Subcutaneous adipose tissue (tissue), 4 donors: Measurements from ENCODE around the gene ERBIN. TPM values are rescaled to one million over a fixed set of nuclear protein-coding genes. Genes with fewer than 3 reads are reported as not detected.

Experiments
- total RNA-seq, 4 donors: library from RNA; depleted of rRNA; stranded (reverse); fragments of >200 nt; gene quantifications; one replicate each; pipeline ENCODE4 v1.1.0, GENCODE V29; 2016
- TF ChIP-seq, protein P1 (sequence below): fragments of 450-650 bp; IDR thresholded peaks from one replicate; pipeline ENCODE4 v1.5.1; 2016; ENCODE audit warnings: low read depth, mild to moderate bottlenecking, control low read depth, antibody characterized with exemption, moderate library complexity

ERBIN gene
- total RNA-seq, 4 donors from 2014 or later = 50.3 to 119 (median 70.5) TPM

DNA sequence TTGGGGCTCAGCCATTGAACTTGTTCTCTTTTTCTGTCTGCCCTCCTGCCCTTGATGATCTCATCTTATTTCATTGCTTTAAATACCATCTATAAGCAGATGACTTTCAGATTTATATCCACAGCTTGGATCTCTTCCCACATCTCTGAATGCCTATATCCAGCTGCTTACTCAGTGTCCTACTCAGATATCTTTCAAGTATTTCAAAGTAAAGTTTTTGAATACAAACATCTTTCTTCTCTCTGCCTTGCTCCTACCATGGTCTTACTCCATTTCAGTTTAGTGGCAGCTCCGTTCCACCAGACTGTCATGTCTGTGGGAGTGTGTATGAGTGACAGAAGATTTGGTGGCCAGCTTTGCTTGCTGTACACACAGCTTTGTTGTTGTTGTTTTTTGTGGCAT, 59.7 kb downstream of the ERBIN start:
- TF ChIP-seq, protein P1, sequence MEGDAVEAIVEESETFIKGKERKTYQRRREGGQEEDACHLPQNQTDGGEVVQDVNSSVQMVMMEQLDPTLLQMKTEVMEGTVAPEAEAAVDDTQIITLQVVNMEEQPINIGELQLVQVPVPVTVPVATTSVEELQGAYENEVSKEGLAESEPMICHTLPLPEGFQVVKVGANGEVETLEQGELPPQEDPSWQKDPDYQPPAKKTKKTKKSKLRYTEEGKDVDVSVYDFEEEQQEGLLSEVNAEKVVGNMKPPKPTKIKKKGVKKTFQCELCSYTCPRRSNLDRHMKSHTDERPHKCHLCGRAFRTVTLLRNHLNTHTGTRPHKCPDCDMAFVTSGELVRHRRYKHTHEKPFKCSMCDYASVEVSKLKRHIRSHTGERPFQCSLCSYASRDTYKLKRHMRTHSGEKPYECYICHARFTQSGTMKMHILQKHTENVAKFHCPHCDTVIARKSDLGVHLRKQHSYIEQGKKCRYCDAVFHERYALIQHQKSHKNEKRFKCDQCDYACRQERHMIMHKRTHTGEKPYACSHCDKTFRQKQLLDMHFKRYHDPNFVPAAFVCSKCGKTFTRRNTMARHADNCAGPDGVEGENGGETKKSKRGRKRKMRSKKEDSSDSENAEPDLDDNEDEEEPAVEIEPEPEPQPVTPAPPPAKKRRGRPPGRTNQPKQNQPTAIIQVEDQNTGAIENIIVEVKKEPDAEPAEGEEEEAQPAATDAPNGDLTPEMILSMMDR = no peak

DNA sequence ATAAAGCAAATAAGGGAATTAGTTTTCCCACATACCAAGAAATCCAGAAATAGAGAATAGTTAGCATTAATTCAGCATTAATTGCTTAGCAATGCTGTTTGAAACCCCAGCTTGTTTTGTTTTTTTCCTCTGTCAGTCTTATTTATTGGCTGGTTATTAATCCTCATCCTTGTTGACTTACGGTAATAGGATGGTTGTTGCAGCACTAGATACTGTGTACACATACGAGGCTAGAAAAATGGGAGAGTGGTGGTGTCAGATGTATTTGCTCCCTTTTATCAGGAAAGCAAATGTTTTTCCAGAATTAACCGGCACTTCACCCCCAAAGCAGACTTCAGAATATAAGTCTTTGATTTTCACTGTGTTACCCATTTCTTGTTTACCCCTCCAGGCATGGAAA, 60.4 kb downstream of the ERBIN start:
- TF ChIP-seq, protein P1 = no peak

DNA sequence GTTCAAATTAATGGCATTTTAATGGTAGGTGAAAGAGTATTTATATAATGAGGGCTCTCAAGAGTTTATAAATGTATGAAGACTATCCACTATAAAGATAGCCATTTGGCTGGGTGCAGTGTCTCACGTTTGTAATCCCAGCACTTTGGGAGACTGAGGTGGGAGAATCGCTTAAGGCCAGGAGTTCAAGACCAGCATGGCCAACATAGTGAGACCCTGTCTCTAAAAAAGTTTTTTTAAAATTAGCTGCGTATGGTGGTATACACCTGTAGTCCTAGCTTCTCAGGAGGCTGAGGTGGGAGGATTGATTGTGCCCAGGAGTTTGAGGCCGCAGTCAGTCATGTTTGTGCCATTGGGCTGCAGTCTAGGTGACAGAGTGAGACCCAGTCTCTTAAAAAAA, 61.6 kb downstream of the ERBIN start:
- TF ChIP-seq, protein P1 = no peak

DNA sequence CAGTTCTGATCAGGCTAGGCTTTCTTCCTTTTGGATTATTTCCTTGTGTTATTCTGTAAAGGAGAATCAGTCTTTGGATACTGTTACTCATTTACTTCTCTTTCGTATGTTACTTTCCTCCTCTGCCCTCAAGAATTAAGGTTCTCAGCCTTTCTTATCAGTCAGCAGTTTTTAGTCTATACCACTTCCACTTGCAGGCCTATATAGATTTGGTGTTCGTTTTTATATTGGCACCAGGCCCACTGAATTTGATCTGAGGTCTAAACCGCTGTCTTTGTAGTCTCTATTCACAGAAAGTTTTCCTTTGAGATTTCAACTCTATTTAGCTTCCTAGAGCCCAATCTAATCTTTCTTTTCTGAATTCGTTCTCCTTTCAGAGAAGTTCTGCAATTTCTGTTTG, 62.8 kb downstream of the ERBIN start:
- TF ChIP-seq, protein P1 = no peak

DNA sequence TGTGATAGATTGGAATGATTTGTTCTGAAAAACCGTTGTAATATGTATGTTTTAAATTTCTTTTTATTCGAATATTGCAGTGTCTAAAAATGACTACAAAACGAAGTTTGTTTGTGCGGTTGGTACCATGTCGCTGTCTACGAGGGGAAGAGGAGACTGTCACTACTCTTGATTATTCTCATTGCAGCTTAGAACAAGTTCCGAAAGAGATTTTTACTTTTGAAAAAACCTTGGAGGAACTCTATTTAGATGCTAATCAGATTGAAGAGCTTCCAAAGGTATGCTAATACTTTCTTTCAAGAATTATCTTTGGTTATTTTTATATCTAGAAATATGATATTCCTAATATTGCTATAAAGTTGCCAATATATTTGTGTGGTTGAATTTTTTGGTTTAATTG, 66.3 kb downstream of the ERBIN start:
- TF ChIP-seq, protein P1 = no peak

DNA sequence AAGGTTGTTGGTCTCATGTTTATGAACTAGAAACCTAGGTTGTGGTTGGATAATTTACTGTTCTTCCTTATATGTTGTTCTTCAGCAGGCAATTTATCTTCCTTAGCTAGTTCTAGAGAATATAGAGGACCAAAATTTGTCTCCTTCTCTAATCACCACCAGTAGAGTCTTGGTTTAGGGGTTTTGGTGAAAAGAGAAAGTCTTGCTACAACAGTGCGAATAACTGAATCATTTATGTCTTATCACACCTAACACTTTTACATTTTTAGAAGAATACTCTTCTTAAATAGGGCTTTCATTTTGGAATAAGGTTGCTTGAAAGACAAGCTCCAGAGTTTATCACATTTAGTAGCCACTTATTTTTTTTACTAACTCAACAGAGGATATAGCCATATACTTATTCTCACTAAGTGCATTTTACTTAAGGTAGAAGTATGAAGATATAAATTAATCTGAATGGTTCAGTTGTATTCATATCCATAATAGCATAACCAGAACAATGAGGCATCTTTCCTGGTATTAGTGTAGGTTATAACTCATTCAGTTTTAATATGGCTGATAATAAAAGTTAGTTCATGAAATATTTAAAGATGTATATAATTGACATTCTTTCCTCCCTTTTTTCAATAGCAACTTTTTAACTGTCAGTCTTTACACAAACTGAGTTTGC, 67.9 kb downstream of the ERBIN start:
- TF ChIP-seq, protein P1 = no peak

DNA sequence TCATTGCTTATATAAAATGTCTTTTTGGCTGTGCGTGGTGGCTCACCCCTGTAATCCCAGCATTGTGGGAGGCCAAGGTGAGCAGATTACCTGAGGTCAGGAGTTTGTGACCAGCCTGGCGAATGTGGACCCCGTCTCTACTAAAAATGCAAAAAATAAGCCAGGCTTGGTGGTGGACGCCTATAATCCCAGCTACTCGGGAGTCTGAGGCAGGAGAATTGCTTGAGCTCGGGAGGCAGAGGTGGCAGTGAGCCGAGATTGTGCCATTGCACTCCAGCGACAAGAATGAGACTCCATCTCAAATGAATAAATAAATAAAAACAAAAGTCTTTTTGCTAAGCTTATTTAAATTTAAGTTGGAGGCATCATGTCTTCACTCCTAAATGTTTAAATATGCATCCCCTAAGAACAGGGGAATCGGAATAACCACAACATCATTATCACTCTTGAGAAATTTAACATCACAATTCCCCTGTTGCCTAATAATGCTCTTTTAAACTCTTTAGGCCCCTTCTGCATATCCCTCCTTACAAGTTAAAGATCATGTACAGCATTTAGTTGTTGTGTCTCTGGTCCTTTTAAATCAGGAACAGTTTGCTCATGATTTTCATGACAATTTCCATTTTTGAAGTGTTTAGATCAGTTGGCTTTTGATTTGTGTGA, 72.8 kb downstream of the ERBIN start:
- TF ChIP-seq, protein P1 = no peak
